ENCODE results near the gene MRPS26.
"Not testable (repeated sequence)": the region's sequence is repeated elsewhere in the genome, so short reads cannot be mapped to it uniquely, and the experiment has no call there.

MRPS26 gene

DNA sequence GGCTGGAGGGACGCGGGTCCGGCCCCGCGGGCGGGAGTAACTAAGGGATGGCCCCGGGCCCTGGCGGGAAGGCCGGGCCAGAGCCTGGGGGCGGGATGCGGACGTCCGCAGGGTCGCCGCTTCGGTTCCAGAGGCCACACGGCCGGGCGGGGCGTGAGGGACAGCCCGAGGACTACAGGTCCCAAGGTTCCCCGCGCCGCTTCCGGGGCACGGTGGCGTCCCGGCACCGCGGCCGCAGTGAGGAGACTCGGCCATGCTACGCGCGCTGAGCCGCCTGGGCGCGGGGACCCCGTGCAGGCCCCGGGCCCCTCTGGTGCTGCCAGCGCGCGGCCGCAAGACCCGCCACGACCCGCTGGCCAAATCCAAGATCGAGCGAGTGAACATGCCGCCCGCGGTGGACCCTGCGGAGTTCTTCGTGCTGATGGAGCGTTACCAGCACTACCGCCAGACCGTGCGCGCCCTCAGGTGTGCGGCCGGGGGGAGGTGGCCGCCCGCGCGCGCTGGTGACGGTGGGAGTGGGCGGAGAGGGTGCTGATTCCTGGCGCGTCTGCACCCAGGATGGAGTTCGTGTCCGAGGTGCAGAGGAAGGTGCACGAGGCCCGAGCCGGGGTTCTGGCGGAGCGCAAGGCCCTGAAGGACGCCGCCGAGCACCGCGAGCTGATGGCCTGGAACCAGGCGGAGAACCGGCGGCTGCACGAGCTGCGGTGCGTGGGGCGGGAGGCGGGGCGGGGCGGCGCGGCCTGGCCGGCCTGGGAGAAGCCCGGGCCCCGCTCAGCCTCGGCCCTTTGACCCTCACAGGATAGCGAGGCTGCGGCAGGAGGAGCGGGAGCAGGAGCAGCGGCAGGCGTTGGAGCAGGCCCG is at the start of gene MRPS26:
Gene MRPS26 (plus strand): TSS at position 237 of the 861 bp plus-strand sequence. CDS start 17 bp downstream, at position 254.
- Histone ChIP-seq H3K4me3 (ENCODE audit: low read length) (peak within 1 kb of the TSS; percentile 92), H3K4me1 (ENCODE audit: control insufficient read depth, low read depth, low read length) (peaks cover 11% of the 10 kb centered on the region), H3K9me3 (ENCODE audit: control insufficient read depth, low read depth, low read length) (no peaks in the 10 kb centered on the region), H3K9ac (ENCODE audit: low read length) (peak within 1 kb of the TSS; percentile 86), H3K27me3 (ENCODE audit: control insufficient read depth, insufficient read depth, low read length) (no peaks in the 10 kb centered on the region), H3K36me3 (ENCODE audit: control insufficient read depth, low read depth, low read length) (peaks cover 22% of the 10 kb centered on the region), H3K27ac (ENCODE audit: low read length) (no peak within 1 kb of the TSS)

DNA sequence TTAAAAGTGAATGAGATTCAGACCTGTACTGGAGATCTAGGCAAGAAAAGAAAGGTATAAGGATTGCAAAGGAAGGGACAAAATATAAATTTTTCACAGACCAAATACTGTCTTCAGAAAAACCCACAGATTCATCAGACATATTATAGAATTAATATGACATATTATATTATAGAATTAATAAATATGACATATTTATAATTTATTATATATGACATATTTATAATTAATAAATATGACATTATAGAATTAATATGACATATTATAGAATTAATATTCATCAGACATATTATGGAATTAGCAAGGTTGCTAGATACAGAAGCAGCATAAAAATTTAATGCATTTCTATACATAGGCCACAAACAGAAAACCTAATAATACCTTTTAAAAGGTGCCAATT is 47.1 kb upstream of the MRPS26 start:
- no peaks in the 10 kb centered on the region for H3K27me3 ChIP-seq (ENCODE audit: control insufficient read depth, insufficient read depth, low read length)
- no peaks in the 10 kb centered on the region for H3K9me3 ChIP-seq (ENCODE audit: control insufficient read depth, low read depth, low read length)
- H3K4me3 ChIP-seq (ENCODE audit: low read length), result no peak overlapping the region
- H3K27ac ChIP-seq (ENCODE audit: low read length), result no peak overlapping the region
- H3K36me3 ChIP-seq (ENCODE audit: control insufficient read depth, low read depth, low read length), result peaks cover 9% of the 10 kb centered on the region
- no peaks in the 10 kb centered on the region for H3K4me1 ChIP-seq (ENCODE audit: control insufficient read depth, low read depth, low read length)
- no peak overlapping the region for H3K9ac ChIP-seq (ENCODE audit: low read length)

DNA sequence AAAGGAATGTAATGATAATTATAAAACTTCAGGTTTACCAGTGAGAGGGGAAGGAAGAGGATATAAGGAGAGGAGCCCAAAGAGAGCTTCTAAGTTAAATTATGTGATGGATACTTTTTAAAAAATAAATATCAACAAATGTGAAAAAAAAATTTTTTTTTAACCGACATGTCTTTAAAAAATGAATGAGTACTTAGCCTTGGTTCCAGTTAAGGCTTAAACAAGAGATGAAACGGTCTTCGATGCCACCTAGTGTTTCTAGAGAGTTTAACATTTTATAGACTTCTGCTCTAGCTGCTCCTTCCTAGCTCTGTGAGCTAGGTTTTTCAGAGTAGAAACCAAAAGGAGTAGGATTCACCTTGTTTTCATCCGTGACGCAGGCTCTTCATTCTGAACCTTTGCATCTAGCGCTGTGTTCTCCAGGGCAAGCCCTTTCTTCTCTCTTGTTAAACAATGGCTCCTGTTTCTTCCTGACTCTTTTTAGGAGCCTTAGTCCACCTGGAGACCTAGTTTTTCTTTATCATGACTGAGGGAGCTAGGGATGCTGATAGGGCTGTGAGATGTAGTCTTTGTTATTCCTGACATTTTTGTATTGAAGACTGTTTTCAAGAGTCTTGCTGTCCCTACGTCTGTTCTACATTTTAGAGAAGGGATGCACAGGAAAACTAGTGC is 44.9 kb upstream of the MRPS26 start:
- Histone ChIP-seq H3K4me3 (ENCODE audit: low read length) (no peak overlapping the region), H3K27ac (ENCODE audit: low read length) (no peak overlapping the region), H3K9ac (ENCODE audit: low read length) (no peak overlapping the region), H3K9me3 (ENCODE audit: control insufficient read depth, low read depth, low read length) (no peaks in the 10 kb centered on the region), H3K27me3 (ENCODE audit: control insufficient read depth, insufficient read depth, low read length) (no peaks in the 10 kb centered on the region), H3K4me1 (ENCODE audit: control insufficient read depth, low read depth, low read length) (no peaks in the 10 kb centered on the region), H3K36me3 (ENCODE audit: control insufficient read depth, low read depth, low read length) (peaks cover 9% of the 10 kb centered on the region)

DNA sequence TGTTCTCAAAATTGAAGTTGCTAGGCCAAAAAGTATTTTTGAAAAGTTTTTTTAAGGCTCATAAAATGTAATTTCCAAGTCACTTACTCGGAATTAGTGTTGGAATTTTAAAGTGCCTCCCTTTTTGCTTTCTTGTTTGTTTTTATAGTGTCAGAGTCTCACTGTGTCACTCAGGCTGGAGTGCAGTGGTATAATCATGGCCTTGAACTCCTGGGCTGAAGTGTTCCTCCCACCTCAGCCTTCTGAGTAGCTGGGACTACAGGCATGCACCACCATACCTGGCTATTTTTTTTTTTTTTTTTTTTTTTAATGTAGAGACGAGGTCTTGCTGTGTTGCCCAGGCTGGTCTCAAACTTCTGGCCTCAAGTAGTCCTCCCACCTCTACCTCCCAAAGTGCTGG is 42.4 kb upstream of the MRPS26 start:
- H3K27ac ChIP-seq (ENCODE audit: low read length), result no peak overlapping the region
- H3K9me3 ChIP-seq (ENCODE audit: control insufficient read depth, low read depth, low read length), result no peaks in the 10 kb centered on the region
- H3K4me1 ChIP-seq (ENCODE audit: control insufficient read depth, low read depth, low read length), result no peaks in the 10 kb centered on the region
- H3K36me3 ChIP-seq (ENCODE audit: control insufficient read depth, low read depth, low read length), result peaks cover 22% of the 10 kb centered on the region
- no peak overlapping the region for H3K4me3 ChIP-seq (ENCODE audit: low read length)
- H3K27me3 ChIP-seq (ENCODE audit: control insufficient read depth, insufficient read depth, low read length), result no peaks in the 10 kb centered on the region
- H3K9ac ChIP-seq (ENCODE audit: low read length), result no peak overlapping the region

DNA sequence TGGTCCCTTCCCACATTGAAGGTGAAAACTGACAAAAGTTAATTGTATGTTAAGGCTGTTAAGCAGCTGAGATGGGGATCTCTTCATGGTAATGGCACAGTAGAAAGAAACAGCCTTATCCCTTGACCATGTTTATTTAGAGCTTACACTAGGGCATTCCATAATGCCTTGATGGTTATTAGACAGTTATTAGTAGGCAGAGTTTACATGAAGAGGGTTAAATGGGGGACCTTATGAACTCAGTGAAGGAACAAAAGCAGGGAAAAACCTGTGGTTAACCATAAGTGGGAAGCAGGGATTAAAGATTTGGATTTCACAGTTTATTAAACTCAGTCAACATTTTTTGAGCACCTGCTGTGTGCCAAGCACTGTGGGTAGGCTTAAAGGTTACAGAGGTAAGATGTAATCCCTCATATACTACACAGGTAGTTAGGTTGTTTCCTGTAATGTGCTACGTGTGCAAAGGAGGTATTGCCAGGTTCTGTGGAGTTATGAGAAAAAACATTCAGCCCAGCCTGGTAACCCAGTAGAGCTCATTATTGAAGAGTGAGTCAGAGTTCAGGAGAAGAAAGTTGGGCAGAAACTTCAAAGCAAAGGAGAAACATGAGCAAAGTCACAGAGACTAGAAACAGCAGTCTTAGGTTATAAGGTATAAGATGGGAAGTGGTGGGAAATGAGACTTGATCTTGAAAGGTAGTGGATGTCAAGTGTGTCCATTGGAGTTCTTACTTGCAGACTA is 34.7 kb upstream of the MRPS26 start:
- no peaks in the 10 kb centered on the region for H3K4me1 ChIP-seq (ENCODE audit: control insufficient read depth, low read depth, low read length)
- no peak overlapping the region for H3K4me3 ChIP-seq (ENCODE audit: low read length)
- H3K36me3 ChIP-seq (ENCODE audit: control insufficient read depth, low read depth, low read length), result peaks cover 21% of the 10 kb centered on the region
- no peaks in the 10 kb centered on the region for H3K27me3 ChIP-seq (ENCODE audit: control insufficient read depth, insufficient read depth, low read length)
- H3K9me3 ChIP-seq (ENCODE audit: control insufficient read depth, low read depth, low read length), result no peaks in the 10 kb centered on the region
- H3K27ac ChIP-seq (ENCODE audit: low read length), result no peak overlapping the region
- H3K9ac ChIP-seq (ENCODE audit: low read length), result no peak overlapping the region

DNA sequence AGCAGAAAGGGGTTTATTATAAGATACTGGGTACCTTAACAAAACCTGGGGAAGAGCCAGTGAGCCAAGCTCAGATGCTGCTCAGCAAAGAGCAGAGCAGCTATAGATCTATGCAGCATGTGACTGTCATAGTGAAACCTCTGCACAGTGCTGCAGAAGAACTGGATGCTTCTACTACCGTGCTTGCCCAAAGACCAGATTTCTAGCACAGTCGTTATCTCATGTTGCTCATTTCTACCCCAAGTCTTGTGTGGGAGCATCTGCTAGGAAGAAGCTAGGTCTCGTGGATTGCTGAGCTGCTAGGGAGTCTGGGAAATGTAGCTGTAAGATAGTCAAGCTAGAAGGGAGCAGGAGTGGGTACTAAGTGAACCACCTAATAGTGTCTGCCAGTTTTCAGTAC is 34.1 kb upstream of the MRPS26 start:
- Histone ChIP-seq H3K36me3 (ENCODE audit: control insufficient read depth, low read depth, low read length) (peaks cover 16% of the 10 kb centered on the region), H3K27ac (ENCODE audit: low read length) (no peak overlapping the region), H3K9me3 (ENCODE audit: control insufficient read depth, low read depth, low read length) (no peaks in the 10 kb centered on the region), H3K27me3 (ENCODE audit: control insufficient read depth, insufficient read depth, low read length) (no peaks in the 10 kb centered on the region), H3K4me1 (ENCODE audit: control insufficient read depth, low read depth, low read length) (no peaks in the 10 kb centered on the region), H3K4me3 (ENCODE audit: low read length) (no peak overlapping the region), H3K9ac (ENCODE audit: low read length) (no peak overlapping the region)

DNA sequence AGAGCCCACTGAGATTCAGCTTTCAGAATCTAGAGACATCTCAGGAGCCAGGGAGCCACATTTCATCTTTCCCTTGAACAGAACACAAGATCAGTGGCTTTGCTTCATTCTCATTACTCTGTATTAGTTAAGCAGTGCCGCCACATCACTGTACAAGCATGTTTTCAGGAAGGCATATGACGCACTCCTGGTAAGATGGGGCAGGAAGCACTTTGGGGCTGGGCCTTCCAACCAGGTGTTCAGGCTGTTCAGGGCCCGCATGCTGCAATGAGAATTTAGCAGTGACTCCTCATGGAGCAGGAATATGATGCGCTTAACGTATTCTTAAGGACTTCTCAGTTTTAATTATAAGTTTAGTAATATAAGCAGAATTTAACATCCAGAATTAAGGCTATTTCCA is 32.1 kb upstream of the MRPS26 start:
- Histone ChIP-seq H3K27me3 (ENCODE audit: control insufficient read depth, insufficient read depth, low read length) (no peaks in the 10 kb centered on the region), H3K36me3 (ENCODE audit: control insufficient read depth, low read depth, low read length) (peaks cover 12% of the 10 kb centered on the region), H3K4me3 (ENCODE audit: low read length) (no peak overlapping the region), H3K4me1 (ENCODE audit: control insufficient read depth, low read depth, low read length) (no peaks in the 10 kb centered on the region), H3K9me3 (ENCODE audit: control insufficient read depth, low read depth, low read length) (no peaks in the 10 kb centered on the region), H3K9ac (ENCODE audit: low read length) (no peak overlapping the region), H3K27ac (ENCODE audit: low read length) (no peak overlapping the region)

DNA sequence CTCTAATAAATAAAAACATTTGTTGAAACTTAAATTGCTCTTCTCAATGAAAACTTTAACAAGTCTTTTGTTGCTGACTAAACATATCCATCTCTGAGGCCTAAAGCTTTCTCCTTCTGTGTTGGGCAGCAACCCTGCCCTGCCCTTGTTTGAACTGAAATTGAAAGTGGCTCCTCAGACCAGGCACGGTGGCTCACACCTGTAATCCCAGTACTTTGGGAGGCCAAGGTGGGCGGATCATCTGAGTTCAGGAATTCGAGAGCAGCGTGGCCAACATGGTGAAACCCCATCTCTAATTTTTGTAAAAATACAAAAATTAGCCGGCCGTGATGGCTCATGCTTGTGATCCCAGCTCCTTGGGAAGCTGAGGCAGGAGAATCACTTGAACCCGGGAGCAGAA is 31.7 kb upstream of the MRPS26 start:
- Histone ChIP-seq H3K27ac (ENCODE audit: low read length) (no peak overlapping the region), H3K4me3 (ENCODE audit: low read length) (no peak overlapping the region), H3K9me3 (ENCODE audit: control insufficient read depth, low read depth, low read length) (no peaks in the 10 kb centered on the region), H3K27me3 (ENCODE audit: control insufficient read depth, insufficient read depth, low read length) (no peaks in the 10 kb centered on the region), H3K9ac (ENCODE audit: low read length) (no peak overlapping the region), H3K4me1 (ENCODE audit: control insufficient read depth, low read depth, low read length) (no peaks in the 10 kb centered on the region), H3K36me3 (ENCODE audit: control insufficient read depth, low read depth, low read length) (peaks cover 12% of the 10 kb centered on the region)

DNA sequence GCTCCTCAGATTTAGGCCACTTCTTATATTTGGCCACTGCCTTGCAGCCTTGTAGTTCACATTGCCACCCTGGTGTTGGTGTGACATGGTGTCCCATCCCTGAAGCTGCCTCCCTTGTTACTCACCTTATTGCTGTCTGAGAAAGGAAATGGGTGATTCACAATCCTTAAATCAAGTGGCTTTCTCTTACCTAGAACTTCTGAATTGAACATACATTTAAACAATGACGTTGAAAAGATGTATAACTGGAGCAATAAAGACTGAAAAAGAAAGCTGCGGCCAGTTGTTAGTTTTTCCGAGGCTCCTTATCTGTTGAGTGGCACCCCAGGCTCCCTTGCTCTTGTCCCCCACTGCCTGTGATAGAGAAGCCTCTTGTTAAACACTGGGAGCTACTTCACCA is 31.2 kb upstream of the MRPS26 start:
- H3K9ac ChIP-seq (ENCODE audit: low read length), result no peak overlapping the region
- H3K36me3 ChIP-seq (ENCODE audit: control insufficient read depth, low read depth, low read length), result peaks cover 12% of the 10 kb centered on the region
- H3K27me3 ChIP-seq (ENCODE audit: control insufficient read depth, insufficient read depth, low read length), result no peaks in the 10 kb centered on the region
- H3K4me1 ChIP-seq (ENCODE audit: control insufficient read depth, low read depth, low read length), result no peaks in the 10 kb centered on the region
- no peak overlapping the region for H3K27ac ChIP-seq (ENCODE audit: low read length)
- H3K4me3 ChIP-seq (ENCODE audit: low read length), result no peak overlapping the region
- no peaks in the 10 kb centered on the region for H3K9me3 ChIP-seq (ENCODE audit: control insufficient read depth, low read depth, low read length)

DNA sequence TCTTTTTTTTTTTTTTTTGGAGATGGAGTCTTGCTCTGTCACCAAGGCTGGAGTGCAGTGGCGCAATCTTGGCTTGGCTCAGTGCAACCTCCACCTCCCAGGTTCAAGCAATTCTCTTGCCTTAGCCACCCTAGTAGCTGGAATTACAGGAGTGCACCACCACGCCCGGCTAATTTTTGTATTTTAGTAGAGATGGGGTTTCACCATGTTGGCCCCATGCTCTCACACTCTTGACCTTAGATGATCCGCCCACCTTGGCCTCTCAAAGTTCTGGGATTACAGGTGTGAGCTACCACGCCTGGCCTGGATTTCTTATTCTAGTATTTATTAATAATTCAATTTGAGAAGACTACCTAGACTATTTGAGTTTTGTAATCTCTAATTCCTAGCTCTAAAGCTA is 30.6 kb upstream of the MRPS26 start:
- not testable (repeated sequence) for H3K4me3 ChIP-seq (ENCODE audit: low read length); H3K27me3 ChIP-seq (ENCODE audit: control insufficient read depth, insufficient read depth, low read length); H3K27ac ChIP-seq (ENCODE audit: low read length); H3K9me3 ChIP-seq (ENCODE audit: control insufficient read depth, low read depth, low read length); H3K4me1 ChIP-seq (ENCODE audit: control insufficient read depth, low read depth, low read length); H3K9ac ChIP-seq (ENCODE audit: low read length)
- H3K36me3 ChIP-seq (ENCODE audit: control insufficient read depth, low read depth, low read length), result peaks cover 12% of the 10 kb centered on the region

DNA sequence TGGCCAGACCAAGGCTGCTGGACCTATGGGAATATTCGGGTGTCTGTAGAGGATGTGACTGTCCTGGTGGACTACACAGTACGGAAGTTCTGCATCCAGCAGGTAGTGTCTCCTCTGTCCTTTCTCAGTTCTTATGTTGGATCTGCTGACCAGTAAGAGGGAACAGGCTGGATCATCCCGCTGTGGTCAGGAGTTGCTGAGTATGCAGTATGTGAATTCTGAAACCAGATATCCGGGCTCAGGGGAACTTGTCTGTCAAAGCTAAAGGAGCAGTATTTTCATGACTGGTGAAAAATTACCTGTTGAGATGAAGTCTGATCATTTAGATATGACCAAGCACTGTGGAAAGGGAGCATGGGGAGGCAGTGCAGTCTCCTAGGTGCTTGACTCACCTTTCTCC is 24.5 kb upstream of the MRPS26 start:
- H3K4me1 ChIP-seq (ENCODE audit: control insufficient read depth, low read depth, low read length), result no peaks in the 10 kb centered on the region
- H3K36me3 ChIP-seq (ENCODE audit: control insufficient read depth, low read depth, low read length), result peaks cover 33% of the 10 kb centered on the region
- no peaks in the 10 kb centered on the region for H3K9me3 ChIP-seq (ENCODE audit: control insufficient read depth, low read depth, low read length)
- H3K9ac ChIP-seq (ENCODE audit: low read length), result no peak overlapping the region
- no peak overlapping the region for H3K27ac ChIP-seq (ENCODE audit: low read length)
- no peak overlapping the region for H3K4me3 ChIP-seq (ENCODE audit: low read length)
- no peaks in the 10 kb centered on the region for H3K27me3 ChIP-seq (ENCODE audit: control insufficient read depth, insufficient read depth, low read length)

All from iPS-18a (cell line).